H1 (cell line): Measurements from ENCODE around the gene FAM210A. TPM values are rescaled to one million over a fixed set of nuclear protein-coding genes. Genes with fewer than 3 reads are reported as not detected.
"Not testable (repeated sequence)": the region's sequence is repeated elsewhere in the genome, so short reads cannot be mapped to it uniquely, and the experiment has no call there.

Experiments
- CTCF ChIA-PET: fragments of 300-600 bp; sonication (Branson Sonifier 250); formaldehyde crosslinking; loops from one replicate; lab custom pipeline; 2021; ENCODE audit not compliant: partially characterized antibody; lab: Charles Lee
- POLR2A ChIA-PET: fragments of 300-600 bp; sonication (Branson Sonifier 250); formaldehyde crosslinking; loops from one replicate; lab custom pipeline; 2021; ENCODE audit warnings: inconsistent platforms; ENCODE audit not compliant: partially characterized antibody; lab: Charles Lee
- DNase-seq, 2 experiments: peaks; one replicate each; pipeline versions ENCODE4 v3.0.0 to v3.0.0-alpha.2; 2010 to 2022; ENCODE audit warnings: low spot score in 2 of 2, low read depth in 1 of 2, mixed read lengths in 1 of 2
- FAIRE-seq: peaks from 2 replicates; lab custom pipeline; 2011; peaks lifted over from hg19 to GRCh38; lab: Jason Lieb, UNC
- H2AFZ ChIP-seq: 2 replicates; pipeline ENCODE4 v1.8.1; 2012; ENCODE audit warnings: low read length, inconsistent platforms
- H2AK5ac ChIP-seq: 2 replicates; pipeline ENCODE4 v1.6.1; 2013; ENCODE audit warnings: low read depth, low read length
- H2BK120ac ChIP-seq: replicated peaks from 2 replicates; pipeline ENCODE3; 2013; ENCODE audit warnings: low read depth, low read length, inconsistent platforms
- H2BK12ac ChIP-seq: 2 replicates; pipeline ENCODE4 v1.6.1; 2013; ENCODE audit warnings: low read depth, low read length
- H2BK15ac ChIP-seq: 2 replicates; pipeline ENCODE4 v1.6.1; 2013; ENCODE audit warnings: low read length
- H2BK20ac ChIP-seq: 2 replicates; pipeline ENCODE4 v1.6.1; 2013; ENCODE audit warnings: low read length
- H2BK5ac ChIP-seq: 2 replicates; pipeline ENCODE4 v1.6.1; 2013; ENCODE audit warnings: low read depth, low read length
- H3K14ac ChIP-seq: 2 replicates; pipeline ENCODE4 v1.6.1; 2013; ENCODE audit warnings: inconsistent platforms; ENCODE audit not compliant: insufficient read length
- H3K18ac ChIP-seq: 2 replicates; pipeline ENCODE4 v1.6.1; 2013; ENCODE audit warnings: low read length; ENCODE audit errors: extremely low read depth
- H3K23ac ChIP-seq: 2 replicates; pipeline ENCODE4 v1.6.1; 2013; ENCODE audit warnings: inconsistent platforms; ENCODE audit not compliant: insufficient read length
- H3K23me2 ChIP-seq: 2 replicates; pipeline ENCODE4 v1.6.1; 2013; ENCODE audit warnings: low read depth, low read length
- H3K27ac ChIP-seq: 2 replicates; pipeline ENCODE4 v1.6.1; 2011; ENCODE audit warnings: low read depth, low read length, inconsistent platforms
- H3K27me3 ChIP-seq, 4 experiments: replicated peaks in 1 of 4; 1 replicate in 1 of 4; 2 replicates in 3 of 4; pipeline versions ENCODE4 v1.6.1 to v1.8.1; 2011 to 2013; ENCODE audit warnings: low read length in 3 of 4, mild to moderate bottlenecking in 3 of 4, inconsistent platforms in 2 of 4, mixed read lengths in 2 of 4, moderate library complexity in 1 of 4; ENCODE audit not compliant: control insufficient read depth in 3 of 4, insufficient read depth in 3 of 4; ENCODE audit errors: extremely low read depth in 1 of 4
- H3K36me3 ChIP-seq, 4 experiments: 2 replicates each; pipeline versions ENCODE4 v1.6.1 to v1.8.1; 2011 to 2013; ENCODE audit warnings: mild to moderate bottlenecking in 4 of 4, low read length in 3 of 4, moderate library complexity in 2 of 4, control low read depth in 1 of 4, inconsistent platforms in 1 of 4; ENCODE audit not compliant: insufficient read depth in 4 of 4, control insufficient read depth in 2 of 4
- H3K4ac ChIP-seq: replicated peaks from 2 replicates; pipeline ENCODE3; 2013; ENCODE audit warnings: low read length, low read depth, mixed read lengths, inconsistent platforms; ENCODE audit not compliant: insufficient read length
- H3K4me1 ChIP-seq, 4 experiments: replicated peaks in 1 of 4; 1 replicate in 1 of 4; 2 replicates in 3 of 4; pipeline versions ENCODE4 v1.6.1 to v1.8.1; 2011 to 2013; ENCODE audit warnings: low read length in 3 of 4, inconsistent platforms in 2 of 4, mixed read lengths in 1 of 4; ENCODE audit not compliant: insufficient read depth in 4 of 4, control insufficient read depth in 3 of 4
- H3K4me2 ChIP-seq, 2 experiments: 2 replicates each; pipeline versions ENCODE4 v1.6.1 to v1.8.1; 2011 to 2013; ENCODE audit warnings: low read depth in 2 of 2, low read length in 2 of 2, control low read depth in 1 of 2, inconsistent platforms in 1 of 2, mild to moderate bottlenecking in 1 of 2; ENCODE audit not compliant: insufficient read depth in 1 of 2
- H3K4me3 ChIP-seq, 4 experiments: fragments of 200-600, 300-600 bp in 1 of 4; sonication (generic), shearing (Covaris generic), sonication (Bioruptor Twin) in 1 of 4; 2 replicates each; pipeline versions ENCODE4 v1.5.1 to v1.8.1; 2011 to 2016; ENCODE audit warnings: low read length in 4 of 4, low read depth in 3 of 4, control low read depth in 2 of 4, inconsistent platforms in 2 of 4, mild to moderate bottlenecking in 2 of 4, mixed read lengths in 1 of 4, moderate library complexity in 1 of 4; ENCODE audit not compliant: insufficient read depth in 2 of 4; ENCODE audit errors: extremely low read depth in 1 of 4
- H3K56ac ChIP-seq: replicated peaks from 2 replicates; pipeline ENCODE3; 2013; ENCODE audit warnings: low read depth, mild to moderate bottlenecking, mixed read lengths, low read length, inconsistent platforms; ENCODE audit not compliant: insufficient read length
- H3K79me1 ChIP-seq: 2 replicates; pipeline ENCODE4 v1.6.1; 2013; ENCODE audit warnings: low read depth, low read length, control low read depth
- H3K79me2 ChIP-seq, 2 experiments: 2 replicates each; pipeline versions ENCODE4 v1.6.1 to v1.8.1; 2012 to 2013; ENCODE audit warnings: low read length in 2 of 2, mild to moderate bottlenecking in 2 of 2, inconsistent platforms in 1 of 2; ENCODE audit not compliant: insufficient read depth in 2 of 2, control insufficient read depth in 1 of 2
- H3K9ac ChIP-seq, 4 experiments: replicated peaks in 1 of 4; 1 replicate in 1 of 4; 2 replicates in 3 of 4; pipeline versions ENCODE4 v1.6.1 to v1.8.1; 2011 to 2013; ENCODE audit warnings: low read depth in 3 of 4, low read length in 3 of 4, control low read depth in 2 of 4, mild to moderate bottlenecking in 2 of 4, moderate library complexity in 2 of 4, inconsistent platforms in 1 of 4; ENCODE audit errors: extremely low read depth in 1 of 4
- H3K9me3 ChIP-seq, 2 experiments: 2 replicates each; pipeline versions ENCODE4 v1.6.1 to v1.8.1; 2012 to 2013; ENCODE audit warnings: mild to moderate bottlenecking in 2 of 2, moderate library complexity in 2 of 2, control low read depth in 1 of 2, inconsistent platforms in 1 of 2, low read depth in 1 of 2, low read length in 1 of 2, mixed read lengths in 1 of 2; ENCODE audit not compliant: insufficient read depth in 2 of 2
- H4K20me1 ChIP-seq, 2 experiments: replicated peaks in 1 of 2; 2 replicates each; pipeline versions ENCODE3 to v1.8.1; 2011 to 2013; ENCODE audit warnings: inconsistent platforms in 2 of 2, low read length in 2 of 2, mild to moderate bottlenecking in 1 of 2; ENCODE audit not compliant: insufficient read depth in 2 of 2, control insufficient read depth in 1 of 2
- H4K5ac ChIP-seq: 2 replicates; pipeline ENCODE4 v1.6.1; 2013; ENCODE audit warnings: low read length, low read depth, mixed read lengths, inconsistent platforms; ENCODE audit not compliant: insufficient read length
- H4K8ac ChIP-seq: 2 replicates; pipeline ENCODE4 v1.8.0; 2013; ENCODE audit warnings: mild to moderate bottlenecking, moderate library complexity, low read length, inconsistent platforms; ENCODE audit not compliant: insufficient read depth; ENCODE audit errors: extremely low read depth
- H4K91ac ChIP-seq: replicated peaks from 2 replicates; pipeline ENCODE3; 2013; ENCODE audit warnings: low read length, mixed read lengths, inconsistent platforms; ENCODE audit not compliant: insufficient read length
- WGBS, 2 experiments: shearing (Covaris generic) in 1 of 2; methylation state at CpG; one replicate each; pipeline versions ENCODE4 v1.1.6 to v1.1.7; 2013 to 2015; ENCODE audit warnings: low lambda C conversion rate in 2 of 2, mixed read lengths in 2 of 2, inconsistent platforms in 1 of 2, low coverage in 1 of 2, missing lambda C conversion rate in 1 of 2; ENCODE audit not compliant: insufficient replicate concordance in 2 of 2, insufficient coverage in 1 of 2, insufficient read length in 1 of 2; ENCODE audit errors: extremely low coverage in 1 of 2, missing lambda C conversion rate in 1 of 2; 5-methylcytosine and 5-hydroxymethylcytosine counted together
- polyA plus RNA-seq, 7 experiments: library from polyadenylated mRNA; depleted of rRNA in 3 of 7; stranded (reverse) in 5 of 7; unstranded in 2 of 7; fragments of >200 nt in 5 of 7; fragments of 200-250 nt in 2 of 7; gene quantifications; 1 replicate in 5 of 7; 2 replicates in 1 of 7; 4 replicates in 1 of 7; pipeline versions ENCODE4 v1.2.1 to v1.2.3, GENCODE V29; 2011 to 2013; ENCODE audit warnings: missing spikeins in 2 of 7, mixed read lengths in 2 of 7
- total RNA-seq: library from RNA; stranded (reverse); fragmentation: NEBNext Ultra II Directional; extraction: Animal tissue kit (Norgen Biotek cat#: 25700); gene quantifications from 2 replicates; pipeline ENCODE4 v1.2.1, GENCODE V29; 2021

Gene FAM210A
- total and polyA plus RNA-seq, 2 of the 8 experiments (the other 6 are each of a cell fraction or from before 2014, with no cell fraction given) = 8.2 to 25.4 TPM

GRCh38 chr18:13751599-13751998, 25.2 kb upstream of the FAM210A start:
- POLR2A ChIA-PET, H3K27ac ChIP-seq, DNase-seq, H3K9me3 ChIP-seq, H4K5ac ChIP-seq, H3K27me3 ChIP-seq, H2BK12ac ChIP-seq, H3K56ac ChIP-seq, H2BK5ac ChIP-seq, H3K18ac ChIP-seq, H4K91ac ChIP-seq, H3K23ac ChIP-seq, H4K20me1 ChIP-seq, H3K14ac ChIP-seq, H2BK20ac ChIP-seq, CTCF ChIA-PET, H3K9ac ChIP-seq, H3K79me2 ChIP-seq, H2AFZ ChIP-seq, H3K23me2 ChIP-seq, H3K79me1 ChIP-seq, H2BK120ac ChIP-seq, H2BK15ac ChIP-seq, H3K4me3 ChIP-seq, H3K4me2 ChIP-seq, H3K4me1 ChIP-seq, H4K8ac ChIP-seq, H2AK5ac ChIP-seq, FAIRE-seq, H3K4ac ChIP-seq: not testable (repeated sequence)
- 77% methylated on average over 3 of the region's 3 CpGs; no CpG with 5 or more reads in 1 of the 2 experiments for WGBS, 2 experiments
- H3K36me3 ChIP-seq = peaks cover 9 to 50% (median 32%) of the 10 kb centered on the region in 4 experiments
